ENCODE results near the gene EEA1. TPM values are rescaled to one million over a fixed set of nuclear protein-coding genes. Genes with fewer than 3 reads are reported as not detected.

EEA1 gene
- total RNA-seq, 1 donor from 2014 or later = 41.8 TPM

DNA sequence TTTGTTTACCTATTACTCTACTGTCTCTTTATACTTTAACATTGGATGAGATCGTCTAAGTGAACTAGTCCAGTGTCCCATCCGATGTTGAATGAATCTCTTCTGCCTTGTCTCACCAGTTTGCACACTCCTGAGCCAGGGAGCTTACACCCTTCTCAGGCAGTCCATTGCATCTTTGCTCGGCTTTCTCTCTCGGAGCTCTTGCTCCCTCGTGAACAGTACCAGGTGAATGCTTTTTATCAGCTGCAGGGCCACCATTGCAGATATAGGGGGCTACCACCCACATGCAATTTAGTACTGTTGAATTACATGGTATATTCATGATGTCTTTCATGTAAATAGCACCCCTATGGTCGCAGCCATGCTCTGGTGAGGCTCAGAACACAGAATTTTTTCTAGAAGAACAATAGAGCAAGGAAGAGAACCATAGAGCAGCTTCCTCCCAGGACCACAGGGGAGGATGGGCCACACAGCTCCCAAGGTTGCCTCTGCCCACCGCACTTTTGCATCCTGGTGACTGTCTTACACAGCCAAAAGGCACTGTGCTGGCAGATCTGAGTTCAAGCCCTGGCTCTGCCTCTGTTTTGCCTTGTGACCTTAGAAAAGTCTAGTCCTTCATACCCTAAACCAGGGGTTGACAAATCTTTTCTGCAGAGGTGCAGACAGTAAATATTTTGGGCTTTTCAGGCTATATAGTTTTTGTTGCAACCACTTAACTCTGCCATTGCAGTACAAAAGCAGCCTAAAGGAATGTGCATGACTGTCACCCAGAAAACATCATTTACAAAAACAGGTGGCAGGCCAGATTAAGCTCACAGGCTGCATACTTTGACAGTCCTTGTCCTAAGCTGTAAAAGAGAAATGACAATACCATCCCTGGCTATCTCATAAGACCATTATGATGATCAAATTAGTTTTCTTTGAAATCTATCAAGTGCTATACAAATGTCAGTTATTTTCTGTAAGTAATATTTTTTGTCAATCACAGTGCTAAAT, 190.9 kb downstream of the EEA1 start:
- H3K9me3 Mint-ChIP-seq (ENCODE audit: low read depth) = peaks cover 4% of the 10 kb centered on the region
- H3K4me3 Mint-ChIP-seq (ENCODE audit: unreplicated experiment) = no peak overlapping the region
- no peaks in the 10 kb centered on the region for H3K27me3 Mint-ChIP-seq (ENCODE audit: low read depth)
- H3K36me3 Mint-ChIP-seq (ENCODE audit: low read depth) = peaks cover 3% of the 10 kb centered on the region
- H3K27ac Mint-ChIP-seq (ENCODE audit: unreplicated experiment) = no peak overlapping the region
- H3K4me1 Mint-ChIP-seq (ENCODE audit: low read depth) = peaks cover 11% of the 10 kb centered on the region
- no peak for DNase-seq (ENCODE audit: low spot score)
- TF ChIP-seq, protein P1, sequence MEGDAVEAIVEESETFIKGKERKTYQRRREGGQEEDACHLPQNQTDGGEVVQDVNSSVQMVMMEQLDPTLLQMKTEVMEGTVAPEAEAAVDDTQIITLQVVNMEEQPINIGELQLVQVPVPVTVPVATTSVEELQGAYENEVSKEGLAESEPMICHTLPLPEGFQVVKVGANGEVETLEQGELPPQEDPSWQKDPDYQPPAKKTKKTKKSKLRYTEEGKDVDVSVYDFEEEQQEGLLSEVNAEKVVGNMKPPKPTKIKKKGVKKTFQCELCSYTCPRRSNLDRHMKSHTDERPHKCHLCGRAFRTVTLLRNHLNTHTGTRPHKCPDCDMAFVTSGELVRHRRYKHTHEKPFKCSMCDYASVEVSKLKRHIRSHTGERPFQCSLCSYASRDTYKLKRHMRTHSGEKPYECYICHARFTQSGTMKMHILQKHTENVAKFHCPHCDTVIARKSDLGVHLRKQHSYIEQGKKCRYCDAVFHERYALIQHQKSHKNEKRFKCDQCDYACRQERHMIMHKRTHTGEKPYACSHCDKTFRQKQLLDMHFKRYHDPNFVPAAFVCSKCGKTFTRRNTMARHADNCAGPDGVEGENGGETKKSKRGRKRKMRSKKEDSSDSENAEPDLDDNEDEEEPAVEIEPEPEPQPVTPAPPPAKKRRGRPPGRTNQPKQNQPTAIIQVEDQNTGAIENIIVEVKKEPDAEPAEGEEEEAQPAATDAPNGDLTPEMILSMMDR (IDR thresholded peaks at IDR 0.05) = no peak

DNA sequence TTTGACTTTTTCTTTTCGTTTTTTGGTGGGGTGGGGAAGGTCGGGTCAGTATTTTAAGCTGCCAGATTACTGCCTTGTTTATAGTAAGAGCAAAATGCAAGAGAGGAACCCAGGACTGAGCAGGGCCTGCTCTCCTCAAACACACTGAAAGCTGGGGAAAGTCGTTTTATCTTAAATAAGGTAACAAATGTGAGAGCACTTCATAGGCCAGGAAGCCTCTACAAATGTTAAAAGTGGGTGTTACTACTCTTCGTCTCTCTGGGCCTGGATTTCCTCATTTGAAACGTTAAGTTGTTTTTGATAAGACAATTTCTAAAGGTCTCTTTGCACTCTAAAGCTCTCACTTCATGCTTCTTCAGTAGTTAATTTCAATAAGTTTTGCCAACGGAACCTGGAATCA, 192.5 kb downstream of the EEA1 start:
- H3K27ac Mint-ChIP-seq (ENCODE audit: unreplicated experiment) = no peak overlapping the region
- no peaks in the 10 kb centered on the region for H3K27me3 Mint-ChIP-seq (ENCODE audit: low read depth)
- peaks cover 4% of the 10 kb centered on the region for H3K9me3 Mint-ChIP-seq (ENCODE audit: low read depth)
- H3K4me1 Mint-ChIP-seq (ENCODE audit: low read depth) = peaks cover 11% of the 10 kb centered on the region
- TF ChIP-seq, protein P1 (IDR thresholded peaks at IDR 0.05) = no peak
- no peak overlapping the region for H3K4me3 Mint-ChIP-seq (ENCODE audit: unreplicated experiment)
- H3K36me3 Mint-ChIP-seq (ENCODE audit: low read depth) = peaks cover 3% of the 10 kb centered on the region
- DNase-seq (ENCODE audit: low spot score) = no peak

DNA sequence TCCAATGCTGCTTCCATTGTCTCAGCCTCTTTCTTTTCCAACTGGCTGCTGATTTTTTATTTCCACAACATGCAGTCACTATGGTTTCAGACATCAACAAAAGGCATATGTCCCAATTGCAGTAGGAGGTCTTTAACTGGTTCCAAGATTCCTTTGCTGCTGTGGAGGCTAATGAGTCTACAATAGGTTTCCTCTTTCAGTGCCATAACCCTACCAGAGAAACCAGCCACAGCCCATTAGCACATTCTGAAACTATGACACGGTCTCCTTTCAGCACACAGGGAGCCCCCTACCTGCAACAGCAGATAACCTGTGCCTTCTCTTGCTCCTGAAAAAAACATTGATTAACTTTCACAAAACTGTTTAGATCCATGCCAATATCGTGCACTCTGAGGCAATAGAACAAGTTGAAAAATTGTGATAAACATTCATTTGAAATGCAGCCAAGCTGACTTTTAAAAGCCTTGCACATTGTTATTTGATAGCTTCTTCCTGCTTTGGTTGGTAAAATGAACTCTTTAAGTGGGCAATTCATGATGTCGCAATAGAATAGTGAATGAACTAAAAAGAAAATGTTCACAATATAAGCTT, 193.9 kb downstream of the EEA1 start:
- H3K27me3 Mint-ChIP-seq (ENCODE audit: low read depth) = no peaks in the 10 kb centered on the region

DNA sequence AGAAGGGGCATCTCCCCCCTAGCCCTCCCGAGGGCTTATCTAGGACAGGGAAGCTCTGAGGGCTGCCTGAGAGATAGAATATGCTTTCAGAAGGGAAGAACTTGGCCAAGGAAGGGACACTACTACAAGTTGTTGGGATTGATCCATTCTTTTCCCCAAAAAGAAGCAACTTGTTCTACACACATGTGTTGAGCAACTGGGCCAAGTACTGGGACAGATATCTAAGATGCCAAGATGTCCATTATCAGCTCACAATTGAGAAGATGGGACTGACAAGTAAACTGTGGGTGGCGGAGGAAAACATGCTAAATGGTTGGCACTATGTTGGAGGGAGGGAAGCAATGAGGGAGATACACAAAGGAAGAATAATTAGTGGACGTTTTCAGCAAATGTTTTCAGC, 195.4 kb downstream of the EEA1 start:
- DNase-seq (ENCODE audit: low spot score) = no peak
- Mint-ChIP-seq H3K27me3 (ENCODE audit: low read depth) (no peaks in the 10 kb centered on the region), H3K36me3 (ENCODE audit: low read depth) (peaks cover 3% of the 10 kb centered on the region), H3K9me3 (ENCODE audit: low read depth) (peaks cover 4% of the 10 kb centered on the region), H3K4me1 (ENCODE audit: low read depth) (peaks cover 11% of the 10 kb centered on the region), H3K4me3 (ENCODE audit: unreplicated experiment) (no peak overlapping the region), H3K27ac (ENCODE audit: unreplicated experiment) (no peak overlapping the region)
- TF ChIP-seq, protein P1 (IDR thresholded peaks at IDR 0.05) = no peak

More for the DNA sequence above, 193.9 kb downstream of the EEA1 start:
- Mint-ChIP-seq H3K9me3 (ENCODE audit: low read depth) (peaks cover 4% of the 10 kb centered on the region), H3K27ac (ENCODE audit: unreplicated experiment) (peak overlapping the region; percentile 86), H3K36me3 (ENCODE audit: low read depth) (peaks cover 3% of the 10 kb centered on the region), H3K4me3 (ENCODE audit: unreplicated experiment) (no peak overlapping the region), H3K4me1 (ENCODE audit: low read depth) (peaks cover 11% of the 10 kb centered on the region)
- DNase-seq (ENCODE audit: low spot score) = no peak
- TF ChIP-seq, protein P1 (IDR thresholded peaks at IDR 0.05) = peak; percentile 52

DNA sequence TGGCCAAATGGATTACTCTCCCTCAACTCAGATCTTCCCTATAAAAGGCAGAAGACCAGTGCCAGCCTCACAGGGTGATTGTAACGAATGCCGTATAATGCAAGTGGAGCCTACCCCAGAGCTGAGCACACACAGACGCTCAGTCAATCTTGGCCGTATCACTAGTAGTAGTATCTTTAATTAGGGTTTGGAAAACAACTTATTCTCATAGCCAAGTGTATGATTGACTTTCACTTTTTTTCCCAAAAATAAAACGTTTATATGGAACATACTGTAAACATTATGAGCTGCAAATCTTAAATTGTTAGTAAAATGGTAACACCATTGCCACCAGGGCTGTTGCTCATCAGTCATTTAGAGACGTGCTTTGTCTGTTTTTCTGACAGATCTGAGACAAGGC, 195.9 kb downstream of the EEA1 start:
- Mint-ChIP-seq H3K27ac (ENCODE audit: unreplicated experiment) (no peak overlapping the region), H3K27me3 (ENCODE audit: low read depth) (no peaks in the 10 kb centered on the region), H3K4me1 (ENCODE audit: low read depth) (peaks cover 11% of the 10 kb centered on the region), H3K4me3 (ENCODE audit: unreplicated experiment) (no peak overlapping the region), H3K9me3 (ENCODE audit: low read depth) (peaks cover 4% of the 10 kb centered on the region), H3K36me3 (ENCODE audit: low read depth) (peaks cover 3% of the 10 kb centered on the region)
- TF ChIP-seq, protein P1 (IDR thresholded peaks at IDR 0.05) = no peak
- DNase-seq (ENCODE audit: low spot score) = no peak
